Measurements from ENCODE around the gene SRRM3.

DNA sequence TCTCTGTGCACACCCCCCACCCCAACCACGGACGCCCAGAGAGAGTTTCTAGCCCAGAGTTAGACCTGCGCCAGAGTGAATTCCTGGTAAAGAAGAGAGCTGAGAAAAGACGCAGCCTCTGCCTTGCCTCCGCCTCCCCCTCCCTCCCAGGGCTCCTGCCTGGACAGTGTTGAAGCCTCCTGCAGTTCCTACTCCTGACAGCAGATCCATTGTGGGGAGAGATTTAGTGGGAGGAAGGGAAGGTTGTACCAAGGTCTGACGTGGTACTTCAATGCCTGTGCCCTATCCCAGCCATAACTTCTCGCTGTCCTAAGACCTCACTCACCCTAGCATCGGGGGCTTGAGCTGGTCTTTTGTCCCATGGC is 952 bp downstream of the SRRM3 start:
- TF ChIP-seq, protein P1, sequence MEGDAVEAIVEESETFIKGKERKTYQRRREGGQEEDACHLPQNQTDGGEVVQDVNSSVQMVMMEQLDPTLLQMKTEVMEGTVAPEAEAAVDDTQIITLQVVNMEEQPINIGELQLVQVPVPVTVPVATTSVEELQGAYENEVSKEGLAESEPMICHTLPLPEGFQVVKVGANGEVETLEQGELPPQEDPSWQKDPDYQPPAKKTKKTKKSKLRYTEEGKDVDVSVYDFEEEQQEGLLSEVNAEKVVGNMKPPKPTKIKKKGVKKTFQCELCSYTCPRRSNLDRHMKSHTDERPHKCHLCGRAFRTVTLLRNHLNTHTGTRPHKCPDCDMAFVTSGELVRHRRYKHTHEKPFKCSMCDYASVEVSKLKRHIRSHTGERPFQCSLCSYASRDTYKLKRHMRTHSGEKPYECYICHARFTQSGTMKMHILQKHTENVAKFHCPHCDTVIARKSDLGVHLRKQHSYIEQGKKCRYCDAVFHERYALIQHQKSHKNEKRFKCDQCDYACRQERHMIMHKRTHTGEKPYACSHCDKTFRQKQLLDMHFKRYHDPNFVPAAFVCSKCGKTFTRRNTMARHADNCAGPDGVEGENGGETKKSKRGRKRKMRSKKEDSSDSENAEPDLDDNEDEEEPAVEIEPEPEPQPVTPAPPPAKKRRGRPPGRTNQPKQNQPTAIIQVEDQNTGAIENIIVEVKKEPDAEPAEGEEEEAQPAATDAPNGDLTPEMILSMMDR (conservative IDR thresholded peaks at IDR 0.05; ENCODE audit: low read depth in 2 of 2): no peak
- TF ChIP-seq ZNF114 (CRISPR knock-in tag; IDR thresholded peaks at IDR 0.05) (no peak), NANOG (IDR thresholded peaks at IDR 0.05; ENCODE audit: borderline replicate concordance) (no peak), EZH2phosphoT487 (IDR thresholded peaks at IDR 0.05; ENCODE audit: unreplicated experiment) (no peak), POLR2AphosphoS5 (IDR thresholded peaks at IDR 0.05; ENCODE audit: low read depth) (no peak), JUNB (IDR thresholded peaks at IDR 0.05; ENCODE audit: unreplicated experiment) (no peak)
- TF ChIP-seq, protein P2, sequence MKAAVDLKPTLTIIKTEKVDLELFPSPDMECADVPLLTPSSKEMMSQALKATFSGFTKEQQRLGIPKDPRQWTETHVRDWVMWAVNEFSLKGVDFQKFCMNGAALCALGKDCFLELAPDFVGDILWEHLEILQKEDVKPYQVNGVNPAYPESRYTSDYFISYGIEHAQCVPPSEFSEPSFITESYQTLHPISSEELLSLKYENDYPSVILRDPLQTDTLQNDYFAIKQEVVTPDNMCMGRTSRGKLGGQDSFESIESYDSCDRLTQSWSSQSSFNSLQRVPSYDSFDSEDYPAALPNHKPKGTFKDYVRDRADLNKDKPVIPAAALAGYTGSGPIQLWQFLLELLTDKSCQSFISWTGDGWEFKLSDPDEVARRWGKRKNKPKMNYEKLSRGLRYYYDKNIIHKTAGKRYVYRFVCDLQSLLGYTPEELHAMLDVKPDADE (IDR thresholded peaks at IDR 0.05): no peak
- TF ChIP-seq, protein P3, sequence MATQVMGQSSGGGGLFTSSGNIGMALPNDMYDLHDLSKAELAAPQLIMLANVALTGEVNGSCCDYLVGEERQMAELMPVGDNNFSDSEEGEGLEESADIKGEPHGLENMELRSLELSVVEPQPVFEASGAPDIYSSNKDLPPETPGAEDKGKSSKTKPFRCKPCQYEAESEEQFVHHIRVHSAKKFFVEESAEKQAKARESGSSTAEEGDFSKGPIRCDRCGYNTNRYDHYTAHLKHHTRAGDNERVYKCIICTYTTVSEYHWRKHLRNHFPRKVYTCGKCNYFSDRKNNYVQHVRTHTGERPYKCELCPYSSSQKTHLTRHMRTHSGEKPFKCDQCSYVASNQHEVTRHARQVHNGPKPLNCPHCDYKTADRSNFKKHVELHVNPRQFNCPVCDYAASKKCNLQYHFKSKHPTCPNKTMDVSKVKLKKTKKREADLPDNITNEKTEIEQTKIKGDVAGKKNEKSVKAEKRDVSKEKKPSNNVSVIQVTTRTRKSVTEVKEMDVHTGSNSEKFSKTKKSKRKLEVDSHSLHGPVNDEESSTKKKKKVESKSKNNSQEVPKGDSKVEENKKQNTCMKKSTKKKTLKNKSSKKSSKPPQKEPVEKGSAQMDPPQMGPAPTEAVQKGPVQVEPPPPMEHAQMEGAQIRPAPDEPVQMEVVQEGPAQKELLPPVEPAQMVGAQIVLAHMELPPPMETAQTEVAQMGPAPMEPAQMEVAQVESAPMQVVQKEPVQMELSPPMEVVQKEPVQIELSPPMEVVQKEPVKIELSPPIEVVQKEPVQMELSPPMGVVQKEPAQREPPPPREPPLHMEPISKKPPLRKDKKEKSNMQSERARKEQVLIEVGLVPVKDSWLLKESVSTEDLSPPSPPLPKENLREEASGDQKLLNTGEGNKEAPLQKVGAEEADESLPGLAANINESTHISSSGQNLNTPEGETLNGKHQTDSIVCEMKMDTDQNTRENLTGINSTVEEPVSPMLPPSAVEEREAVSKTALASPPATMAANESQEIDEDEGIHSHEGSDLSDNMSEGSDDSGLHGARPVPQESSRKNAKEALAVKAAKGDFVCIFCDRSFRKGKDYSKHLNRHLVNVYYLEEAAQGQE (IDR thresholded peaks at IDR 0.05; ENCODE audit: unreplicated experiment): no peak

Data from GM23338 (cell line).